ENCODE results near the gene HEATR5A. TPM values are rescaled to one million over a fixed set of nuclear protein-coding genes. Genes with fewer than 3 reads are reported as not detected.

The HEATR5A gene
- total and polyA plus RNA-seq, 2 experiments from 2014 or later: 25.8 to 32.5 TPM

- ATAC-seq (no peak), DNase-seq (ENCODE audit: low spot score) (no peak)
- no peaks in the 10 kb centered on the region for H3F3A ChIP-seq (replicated peaks; ENCODE audit: low read depth)
- H3K27me3 ChIP-seq (ENCODE audit: insufficient read depth): no peaks in the 10 kb centered on the region
- H3K79me2 ChIP-seq (replicated peaks; ENCODE audit: insufficient read depth): peaks cover 38% of the 10 kb centered on the region
- H2AFZ ChIP-seq: no peak overlapping the region
- no peak for TF ChIP-seq ZNF462 (CRISPR knock-in tag; IDR thresholded peaks at IDR 0.05)
- no peak for TF ChIP-seq STAT1 (IDR thresholded peaks at IDR 0.05; ENCODE audit: unreplicated experiment)
- TF ChIP-seq ZNF114 (CRISPR knock-in tag; IDR thresholded peaks at IDR 0.05): no peak
- TF ChIP-seq CREB1 (CRISPR knock-in tag; IDR thresholded peaks at IDR 0.05; ENCODE audit: low read depth): no peak
- TF ChIP-seq POLR2AphosphoS5 (IDR thresholded peaks at IDR 0.05; ENCODE audit: low read depth): no peak
- TF ChIP-seq NANOG (IDR thresholded peaks at IDR 0.05; ENCODE audit: borderline replicate concordance): no peak
- TF ChIP-seq, protein P1, sequence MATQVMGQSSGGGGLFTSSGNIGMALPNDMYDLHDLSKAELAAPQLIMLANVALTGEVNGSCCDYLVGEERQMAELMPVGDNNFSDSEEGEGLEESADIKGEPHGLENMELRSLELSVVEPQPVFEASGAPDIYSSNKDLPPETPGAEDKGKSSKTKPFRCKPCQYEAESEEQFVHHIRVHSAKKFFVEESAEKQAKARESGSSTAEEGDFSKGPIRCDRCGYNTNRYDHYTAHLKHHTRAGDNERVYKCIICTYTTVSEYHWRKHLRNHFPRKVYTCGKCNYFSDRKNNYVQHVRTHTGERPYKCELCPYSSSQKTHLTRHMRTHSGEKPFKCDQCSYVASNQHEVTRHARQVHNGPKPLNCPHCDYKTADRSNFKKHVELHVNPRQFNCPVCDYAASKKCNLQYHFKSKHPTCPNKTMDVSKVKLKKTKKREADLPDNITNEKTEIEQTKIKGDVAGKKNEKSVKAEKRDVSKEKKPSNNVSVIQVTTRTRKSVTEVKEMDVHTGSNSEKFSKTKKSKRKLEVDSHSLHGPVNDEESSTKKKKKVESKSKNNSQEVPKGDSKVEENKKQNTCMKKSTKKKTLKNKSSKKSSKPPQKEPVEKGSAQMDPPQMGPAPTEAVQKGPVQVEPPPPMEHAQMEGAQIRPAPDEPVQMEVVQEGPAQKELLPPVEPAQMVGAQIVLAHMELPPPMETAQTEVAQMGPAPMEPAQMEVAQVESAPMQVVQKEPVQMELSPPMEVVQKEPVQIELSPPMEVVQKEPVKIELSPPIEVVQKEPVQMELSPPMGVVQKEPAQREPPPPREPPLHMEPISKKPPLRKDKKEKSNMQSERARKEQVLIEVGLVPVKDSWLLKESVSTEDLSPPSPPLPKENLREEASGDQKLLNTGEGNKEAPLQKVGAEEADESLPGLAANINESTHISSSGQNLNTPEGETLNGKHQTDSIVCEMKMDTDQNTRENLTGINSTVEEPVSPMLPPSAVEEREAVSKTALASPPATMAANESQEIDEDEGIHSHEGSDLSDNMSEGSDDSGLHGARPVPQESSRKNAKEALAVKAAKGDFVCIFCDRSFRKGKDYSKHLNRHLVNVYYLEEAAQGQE (IDR thresholded peaks at IDR 0.05; ENCODE audit: unreplicated experiment): no peak
- TF ChIP-seq EZH2 (IDR thresholded peaks at IDR 0.05; ENCODE audit: low read depth, unreplicated experiment): no peak
- TF ChIP-seq ZNF331 (CRISPR knock-in tag; IDR thresholded peaks at IDR 0.05; ENCODE audit: low read depth): no peak
- no peak overlapping the region for H3K4me2 ChIP-seq
- Mint-ChIP-seq H3K36me3 (ENCODE audit: low read depth) (peaks cover 6% of the 10 kb centered on the region; the same call in 2 of the 3 replicates), H3K27ac (no peak overlapping the region; the same call in 1 of the 2 replicates), H3K4me3 (no peak overlapping the region), H3K4me1 (peaks cover 4% of the 10 kb centered on the region; the same call in 2 of the 3 replicates), H3K27me3 (ENCODE audit: insufficient read depth, low read depth, poor library complexity) (no peaks in the 10 kb centered on the region), H3K9me3 (no peaks in the 10 kb centered on the region)
- no peaks in the 10 kb centered on the region for H3K9me2 ChIP-seq (ENCODE audit: insufficient read depth)
- H3K36me3 ChIP-seq (ENCODE audit: insufficient read depth): no peaks in the 10 kb centered on the region
- no peak overlapping the region for H3K27ac ChIP-seq (ENCODE audit: low read depth)
- H3K4me3 ChIP-seq: no peak overlapping the region
- H3K4me1 ChIP-seq (ENCODE audit: insufficient read depth): no peaks in the 10 kb centered on the region
- H4K20me1 ChIP-seq (replicated peaks; ENCODE audit: insufficient read depth): 0 out of 2 replicates have a peak, but pooled peaks cover 3% of the 10 kb centered on the region
Measured at GRCh38 chr14:31405599-31406232, 14.6 kb downstream of the HEATR5A start.

Data from GM23338 (cell line).